T-helper 2 cell treated with Interferon-gamma antibody and Interleukin-4, amounts not matched to agents 5 μg/mL and 100 μg/mL, for 36 hours (primary cell): Measurements from ENCODE around the gene MMP24.

Experiments used
- DNase-seq: peaks from one replicate; pipeline ENCODE4 v3.0.0; 2021; ENCODE audit warnings: low spot score
- H3K27ac Mint-ChIP-seq: one replicate; pipeline ENCODE4 v1.8.0; 2021; ENCODE audit warnings: mild to moderate bottlenecking, mixed read lengths
- H3K27me3 Mint-ChIP-seq: one replicate; pipeline ENCODE4 v1.8.0; 2021; ENCODE audit warnings: low read depth, mixed read lengths
- H3K36me3 Mint-ChIP-seq: one replicate; pipeline ENCODE4 v1.8.0; 2021; ENCODE audit warnings: low read depth, mixed read lengths
- H3K4me1 Mint-ChIP-seq: one replicate; pipeline ENCODE4 v1.8.0; 2021; ENCODE audit warnings: low read depth, mixed read lengths
- H3K4me3 Mint-ChIP-seq: one replicate; pipeline ENCODE4 v1.8.0; 2022; ENCODE audit warnings: mild to moderate bottlenecking, moderate library complexity, mixed read lengths
- H3K9me3 Mint-ChIP-seq: one replicate; pipeline ENCODE4 v1.8.0; 2021; ENCODE audit warnings: mixed read lengths

Gene MMP24

GRCh38 chr20:35293303-35294292 is 67.1 kb downstream of the MMP24 start:
- Mint-ChIP-seq H3K27me3 (no peaks in the 10 kb centered on the region), H3K27ac (no peak overlapping the region), H3K9me3 (no peaks in the 10 kb centered on the region), H3K36me3 (no peaks in the 10 kb centered on the region), H3K4me3 (no peak overlapping the region), H3K4me1 (no peaks in the 10 kb centered on the region)
- no peak for DNase-seq

- Mint-ChIP-seq H3K9me3 (no peaks in the 10 kb centered on the region), H3K27me3 (no peaks in the 10 kb centered on the region), H3K4me3 (no peak overlapping the region), H3K4me1 (no peaks in the 10 kb centered on the region), H3K36me3 (no peaks in the 10 kb centered on the region), H3K27ac (no peak overlapping the region)
- no peak for DNase-seq
These were observed 67.8 kb downstream of the MMP24 start for GRCh38 chr20:35294293-35294685.

- Mint-ChIP-seq H3K27me3 (no peaks in the 10 kb centered on the region), H3K4me3 (no peak overlapping the region), H3K27ac (no peak overlapping the region), H3K36me3 (no peaks in the 10 kb centered on the region), H3K4me1 (no peaks in the 10 kb centered on the region), H3K9me3 (no peaks in the 10 kb centered on the region)
- DNase-seq: no peak
These were observed 68.6 kb downstream of the MMP24 start for GRCh38 chr20:35295058-35295457.

GRCh38 chr20:35295674-35296073 is 69.2 kb downstream of the MMP24 start:
- no peak for DNase-seq
- Mint-ChIP-seq H3K4me3 (no peak overlapping the region), H3K27me3 (no peaks in the 10 kb centered on the region), H3K36me3 (no peaks in the 10 kb centered on the region), H3K4me1 (no peaks in the 10 kb centered on the region), H3K9me3 (no peaks in the 10 kb centered on the region), H3K27ac (no peak overlapping the region)

- Mint-ChIP-seq H3K4me1 (no peaks in the 10 kb centered on the region), H3K36me3 (no peaks in the 10 kb centered on the region), H3K27me3 (no peaks in the 10 kb centered on the region), H3K4me3 (no peak overlapping the region), H3K27ac (no peak overlapping the region), H3K9me3 (no peaks in the 10 kb centered on the region)
- DNase-seq: no peak
These were observed 69.6 kb downstream of the MMP24 start for GRCh38 chr20:35296101-35296554.

GRCh38 chr20:35297155-35297554 is 70.7 kb downstream of the MMP24 start:
- Mint-ChIP-seq H3K27ac (no peak overlapping the region), H3K36me3 (no peaks in the 10 kb centered on the region)
- no peak for DNase-seq

GRCh38 chr20:35297740-35298139 is 71.2 kb downstream of the MMP24 start:
- H3K9me3 Mint-ChIP-seq: no peaks in the 10 kb centered on the region
- no peaks in the 10 kb centered on the region for H3K4me1 Mint-ChIP-seq
- H3K27ac Mint-ChIP-seq: no peak overlapping the region
- H3K27me3 Mint-ChIP-seq: no peaks in the 10 kb centered on the region
- H3K36me3 Mint-ChIP-seq: no peaks in the 10 kb centered on the region
- DNase-seq: no peak
- H3K4me3 Mint-ChIP-seq: no peak overlapping the region

More at GRCh38 chr20:35297155-35297554, 70.7 kb downstream of the MMP24 start:
- Mint-ChIP-seq H3K4me1 (no peaks in the 10 kb centered on the region), H3K9me3 (no peaks in the 10 kb centered on the region), H3K4me3 (no peak overlapping the region), H3K27me3 (no peaks in the 10 kb centered on the region)

- Mint-ChIP-seq H3K4me3 (no peak overlapping the region), H3K9me3 (no peaks in the 10 kb centered on the region), H3K27ac (no peak overlapping the region), H3K27me3 (no peaks in the 10 kb centered on the region), H3K36me3 (no peaks in the 10 kb centered on the region), H3K4me1 (no peaks in the 10 kb centered on the region)
- no peak for DNase-seq
These were observed 71.8 kb downstream of the MMP24 start for GRCh38 chr20:35298264-35298663.

GRCh38 chr20:35299780-35300179 is 73.3 kb downstream of the MMP24 start:
- Mint-ChIP-seq H3K27me3 (no peaks in the 10 kb centered on the region), H3K4me1 (peaks cover 8% of the 10 kb centered on the region), H3K27ac (no peak overlapping the region), H3K4me3 (no peak overlapping the region), H3K36me3 (no peaks in the 10 kb centered on the region), H3K9me3 (no peaks in the 10 kb centered on the region)
- DNase-seq: no peak

- Mint-ChIP-seq H3K27me3 (no peaks in the 10 kb centered on the region), H3K4me3 (no peak overlapping the region), H3K9me3 (no peaks in the 10 kb centered on the region), H3K4me1 (peaks cover 15% of the 10 kb centered on the region), H3K36me3 (no peaks in the 10 kb centered on the region), H3K27ac (no peak overlapping the region)
- DNase-seq: no peak
These were observed 74.2 kb downstream of the MMP24 start for GRCh38 chr20:35300469-35301262.

- Mint-ChIP-seq H3K4me3 (no peak overlapping the region), H3K36me3 (peaks cover 2% of the 10 kb centered on the region), H3K27ac (no peak overlapping the region), H3K27me3 (no peaks in the 10 kb centered on the region), H3K9me3 (no peaks in the 10 kb centered on the region), H3K4me1 (peaks cover 23% of the 10 kb centered on the region)
- DNase-seq: no peak
These were observed 74.9 kb downstream of the MMP24 start for GRCh38 chr20:35301426-35301825.

- peaks cover 3% of the 10 kb centered on the region for H3K36me3 Mint-ChIP-seq
- H3K27ac Mint-ChIP-seq: no peak overlapping the region
- no peaks in the 10 kb centered on the region for H3K27me3 Mint-ChIP-seq
- H3K4me3 Mint-ChIP-seq: no peak overlapping the region
- peaks cover 33% of the 10 kb centered on the region for H3K4me1 Mint-ChIP-seq
- no peak for DNase-seq
- no peaks in the 10 kb centered on the region for H3K9me3 Mint-ChIP-seq
These were observed 76.2 kb downstream of the MMP24 start for GRCh38 chr20:35302421-35303335.

GRCh38 chr20:35303382-35303734 is 76.9 kb downstream of the MMP24 start:
- H3K27ac Mint-ChIP-seq: no peak overlapping the region
- no peaks in the 10 kb centered on the region for H3K9me3 Mint-ChIP-seq
- peaks cover 33% of the 10 kb centered on the region for H3K4me1 Mint-ChIP-seq
- no peaks in the 10 kb centered on the region for H3K27me3 Mint-ChIP-seq
- H3K36me3 Mint-ChIP-seq: peaks cover 5% of the 10 kb centered on the region
- no peak overlapping the region for H3K4me3 Mint-ChIP-seq
- no peak for DNase-seq
